Right forelimb (tissue), 1 donor: ENCODE measurements around the gene XAF1.
"Not testable (repeated sequence)": the region's sequence is repeated elsewhere in the genome, so short reads cannot be mapped to it uniquely, and the experiment has no call there.

ENCODE experiments used
- DNase-seq: peaks from one replicate; pipeline ENCODE4 v3.0.0-alpha.2; 2018

XAF1 gene

DNA sequence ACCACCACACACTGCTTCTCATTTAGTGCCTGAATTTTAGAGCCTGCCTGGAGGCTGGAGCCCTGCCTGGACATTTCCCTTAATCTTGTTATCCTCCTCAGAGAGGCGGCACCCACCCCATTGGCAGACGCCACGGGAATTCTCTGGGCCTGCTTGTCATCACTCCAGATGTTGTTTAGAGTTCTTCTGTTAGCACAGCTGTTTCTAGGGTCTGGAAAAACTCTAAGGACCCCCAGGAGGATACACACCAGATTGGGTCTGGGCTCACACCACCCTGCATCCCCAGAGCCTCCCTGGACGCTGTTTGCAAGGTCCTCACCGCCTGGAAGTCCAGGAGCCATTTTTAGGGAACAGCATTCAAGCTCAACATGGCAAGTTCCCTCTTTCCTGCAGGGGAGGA is 565 bp upstream of the XAF1 start:
- no peak for DNase-seq

DNA sequence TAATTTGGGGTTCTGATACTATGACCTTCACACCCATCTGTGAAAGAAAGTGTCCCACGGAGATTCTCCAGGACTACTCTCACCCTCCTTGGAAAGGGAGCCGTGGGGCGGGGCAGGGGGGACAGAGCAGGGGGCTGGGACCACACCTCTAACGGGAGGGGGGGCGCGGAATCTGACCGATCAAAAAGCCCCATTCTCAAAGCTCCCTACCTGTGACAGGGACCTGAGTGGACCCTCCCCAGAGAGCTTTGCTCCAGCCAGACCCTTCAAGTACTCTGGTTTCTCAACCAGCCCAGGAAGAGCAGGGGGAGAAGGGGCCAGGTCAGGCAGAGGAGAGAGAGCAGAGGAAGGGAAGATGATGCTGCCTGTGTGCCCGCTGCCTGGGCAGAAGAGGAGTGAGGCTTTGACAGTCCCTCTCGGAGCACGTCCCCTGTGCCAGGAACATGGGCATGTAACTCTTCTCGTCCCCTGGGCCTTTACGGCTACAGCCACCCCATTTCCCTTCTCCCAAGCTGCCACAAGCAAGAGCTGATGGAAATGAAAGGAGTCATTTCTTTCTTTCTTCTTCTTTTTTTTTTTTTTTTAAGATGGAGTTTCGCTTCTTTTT is 682 bp downstream of the XAF1 start:
- no peak for DNase-seq

DNA sequence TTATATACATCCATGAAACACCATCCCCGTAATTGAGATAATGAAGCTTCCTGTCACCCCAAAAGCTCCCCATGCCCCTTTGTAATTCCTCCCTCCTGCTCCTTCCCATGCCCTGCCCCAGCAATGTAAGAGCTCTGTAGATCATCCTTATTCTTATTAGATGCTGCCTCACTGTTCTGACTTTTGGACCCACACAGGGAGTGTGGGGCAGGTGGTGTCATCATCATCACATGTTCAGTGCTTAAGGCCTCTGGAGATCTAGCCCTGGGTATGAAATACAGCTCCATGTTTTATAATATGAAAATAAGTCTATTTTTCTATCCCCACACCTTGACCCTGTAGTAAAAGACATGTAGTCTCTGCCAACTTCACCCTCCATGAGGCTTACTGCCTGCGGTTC is 1.9 kb downstream of the XAF1 start:
- DNase-seq: no peak

DNA sequence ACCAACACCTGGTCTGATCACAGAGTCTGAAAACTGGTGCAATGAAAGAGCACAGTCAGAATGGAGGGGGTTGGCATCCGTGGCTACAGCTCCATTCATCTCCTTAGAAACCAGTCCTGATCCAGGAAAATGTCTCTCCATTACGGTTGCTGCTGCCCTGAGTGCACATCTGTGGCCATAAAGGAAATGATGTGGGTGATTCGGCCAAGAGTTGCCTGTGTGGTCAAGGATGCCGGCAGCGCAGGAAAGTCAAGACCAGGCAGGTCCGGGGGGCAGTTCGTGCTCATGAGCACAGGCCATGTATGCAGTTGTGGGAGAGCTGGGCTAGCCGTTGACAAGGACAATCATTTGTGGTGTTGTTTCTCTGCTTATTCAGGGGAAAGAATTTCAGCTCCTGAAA is 5.9 kb downstream of the XAF1 start:
- no peak for DNase-seq

DNA sequence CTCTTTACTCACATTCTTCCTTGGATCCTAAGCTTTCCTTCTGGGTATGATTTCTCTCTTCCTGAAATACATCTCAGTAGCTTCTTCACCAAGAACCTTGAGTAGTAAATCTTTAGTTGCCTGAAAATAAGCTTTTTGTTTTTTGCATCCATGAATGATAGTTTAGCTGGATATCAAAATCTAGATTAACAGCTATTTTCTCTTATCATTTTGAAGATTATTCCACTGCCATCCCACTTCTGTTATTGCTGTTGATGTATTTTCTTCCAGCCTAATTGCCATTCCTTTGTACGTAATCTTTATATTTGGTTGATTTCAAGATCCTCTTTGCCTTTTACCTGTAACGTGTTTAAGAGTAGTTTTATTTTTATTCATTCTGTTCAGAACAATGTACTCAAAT is 12.6 kb downstream of the XAF1 start:
- DNase-seq: no peak

DNA sequence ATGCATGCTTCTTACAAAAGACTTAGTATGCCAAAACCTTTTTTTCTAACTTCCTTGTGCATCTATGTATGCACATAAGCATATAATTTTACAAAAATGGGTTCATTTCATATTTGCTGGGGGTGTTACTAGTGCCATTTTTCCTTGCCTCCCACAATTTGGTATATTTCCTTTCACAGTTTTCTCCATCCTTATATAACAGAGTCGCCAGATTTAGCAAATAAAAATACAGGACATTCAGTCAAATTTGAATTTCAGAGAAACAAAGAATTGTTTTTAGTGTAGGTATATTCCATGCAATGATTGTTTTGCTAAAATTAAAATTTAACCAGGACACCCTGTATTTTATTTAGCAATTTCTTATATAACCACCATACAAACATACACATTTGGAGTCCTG is 16.2 kb downstream of the XAF1 start:
- DNase-seq: no peak

DNA sequence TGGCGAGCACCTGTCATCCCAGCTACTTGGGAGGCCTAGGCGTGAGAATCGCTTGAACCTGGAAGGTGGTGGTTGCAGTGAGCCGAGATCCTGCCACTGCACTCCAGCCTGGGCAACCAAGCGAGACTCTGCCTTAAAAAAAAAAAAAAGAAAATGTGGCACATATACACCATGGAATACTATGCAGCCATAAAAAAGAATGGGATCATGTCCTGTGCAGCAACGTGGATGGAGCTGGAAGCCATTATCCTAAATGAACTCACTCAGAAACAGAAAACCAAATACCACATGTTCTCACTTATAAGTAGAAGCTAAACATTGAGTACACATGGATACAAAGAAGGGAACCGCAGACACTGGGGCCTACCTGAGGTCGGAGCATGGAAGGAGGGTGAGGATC is 19.1 kb downstream of the XAF1 start:
- not testable (repeated sequence) for DNase-seq

DNA sequence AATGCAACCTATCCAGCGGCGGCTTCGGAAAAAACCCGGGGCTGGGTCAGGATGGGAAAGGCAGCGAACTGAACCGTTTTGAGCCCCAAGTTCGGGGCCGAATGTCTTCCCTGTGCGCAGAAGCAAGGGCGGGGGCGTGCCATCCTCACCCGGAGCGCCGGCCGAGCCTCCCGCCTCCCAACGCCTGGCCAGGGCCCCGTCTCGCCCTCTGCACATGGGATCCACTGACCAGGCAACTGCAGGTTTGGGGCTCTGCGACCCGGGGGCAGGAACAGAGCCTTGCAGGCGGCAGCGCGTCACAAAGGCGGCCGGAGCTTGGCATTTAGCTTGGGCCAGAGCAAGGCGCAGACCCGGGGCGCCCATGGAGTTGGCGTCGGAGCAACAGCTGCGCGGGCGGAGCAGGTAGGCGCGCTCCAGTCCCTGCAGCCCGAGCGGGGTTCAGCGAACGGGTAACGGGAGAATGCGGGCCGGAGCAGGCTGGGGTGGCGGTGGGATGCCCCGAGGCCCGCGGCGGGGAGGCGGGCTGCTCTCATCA is 20.1 kb downstream of the XAF1 start, which contains the start of gene FBXO39:
FBXO39 (plus strand) TSS at position 345 of the 535 bp plus-strand sequence. CDS start 3,654 bp downstream, outside the sequence.
- DNase-seq: no peak

DNA sequence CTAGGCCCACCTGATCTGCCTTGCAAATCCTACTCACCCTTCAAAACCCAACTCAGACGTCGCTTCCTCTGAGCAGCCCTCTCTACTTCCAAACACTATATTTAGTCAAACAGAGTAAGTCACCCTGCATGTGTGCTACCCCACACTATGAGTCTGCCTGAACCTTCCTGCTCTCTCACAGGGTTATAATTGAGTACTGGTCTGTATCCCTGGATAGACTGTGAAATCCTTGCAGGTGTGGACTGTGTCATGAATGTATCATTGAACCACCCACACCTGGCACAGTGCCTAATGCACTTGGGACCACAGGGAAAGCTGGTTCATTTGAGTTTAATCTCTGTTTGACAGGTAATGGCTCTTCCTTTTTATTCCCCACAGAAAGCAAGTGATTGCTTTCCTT is 23.6 kb downstream of the XAF1 start:
- DNase-seq: no peak

DNA sequence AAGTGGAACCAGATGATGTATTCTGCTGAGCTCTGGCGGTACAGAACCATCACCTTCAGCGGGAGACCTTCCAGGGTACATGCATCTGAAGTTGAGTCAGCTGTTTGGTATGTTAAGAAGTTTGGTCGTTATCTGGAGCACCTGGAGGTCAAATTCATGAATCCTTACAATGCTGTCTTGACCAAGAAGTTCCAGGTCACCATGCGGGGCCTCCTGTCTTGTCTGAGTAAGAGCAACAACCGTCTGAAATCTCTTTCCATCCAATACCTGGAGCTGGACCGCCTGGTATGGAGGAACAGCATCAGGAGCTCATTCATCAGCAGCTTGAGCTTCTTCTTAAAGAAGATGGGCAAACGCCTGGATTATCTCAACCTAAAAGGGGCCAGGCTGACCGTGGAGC is 24.2 kb downstream of the XAF1 start:
- DNase-seq: no peak

DNA sequence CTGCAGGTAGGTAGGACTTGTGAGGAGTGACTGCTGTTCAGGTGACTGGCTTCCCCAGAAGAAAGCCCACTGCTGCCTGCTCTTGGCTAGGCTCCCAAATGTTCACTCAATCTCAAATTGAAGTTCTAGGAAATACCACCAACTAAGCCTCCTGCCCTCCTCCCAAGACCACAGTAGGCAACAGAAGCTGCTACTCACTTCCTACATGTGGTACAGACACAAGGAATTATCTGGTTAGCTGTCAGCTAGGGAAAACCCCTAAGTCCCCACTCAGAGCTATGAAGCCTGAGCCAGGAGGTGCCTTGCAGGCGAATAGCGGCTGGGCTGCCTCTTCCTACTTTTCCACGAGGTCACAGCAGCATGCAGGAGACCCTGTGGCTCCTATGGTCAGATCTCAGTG is 25.0 kb downstream of the XAF1 start:
- DNase-seq: no peak

DNA sequence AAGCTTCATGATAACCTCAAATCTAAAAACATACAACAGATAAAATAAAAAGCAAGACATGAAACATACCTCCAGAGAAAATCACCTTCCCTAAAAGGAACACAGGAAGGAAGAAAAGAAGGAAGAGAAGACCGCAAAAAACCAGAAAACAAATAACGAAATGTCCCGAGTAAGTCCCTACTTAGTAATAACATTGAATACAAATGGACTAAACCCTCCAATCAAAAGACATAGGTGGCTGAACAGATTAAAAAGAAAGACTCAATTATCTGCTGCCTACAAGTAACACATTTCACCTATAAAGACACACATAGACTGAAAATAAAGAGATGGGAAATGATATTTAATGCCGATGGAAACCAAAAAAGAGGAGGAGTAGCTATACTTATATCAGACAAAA is 26.4 kb downstream of the XAF1 start:
- DNase-seq: no peak

DNA sequence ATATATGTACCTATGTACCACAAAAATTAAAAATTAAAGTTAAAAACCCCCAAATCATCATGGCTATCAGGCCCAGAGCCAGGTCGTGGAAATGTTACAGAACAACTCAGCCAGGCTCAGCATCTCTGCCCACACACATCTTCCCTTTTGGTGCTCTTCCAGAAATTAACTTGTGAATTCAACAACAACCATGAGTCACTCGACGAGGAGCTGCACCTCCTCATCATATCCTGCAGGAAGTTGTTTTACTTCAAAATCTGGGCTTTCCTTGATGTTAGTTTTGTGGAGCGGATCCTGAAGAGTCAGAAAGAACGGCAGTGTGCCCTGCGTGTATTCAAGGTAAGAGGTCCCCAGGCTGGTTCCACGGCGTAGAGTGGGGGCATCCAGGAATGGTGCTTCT is 30.8 kb downstream of the XAF1 start:
- DNase-seq: no peak

DNA sequence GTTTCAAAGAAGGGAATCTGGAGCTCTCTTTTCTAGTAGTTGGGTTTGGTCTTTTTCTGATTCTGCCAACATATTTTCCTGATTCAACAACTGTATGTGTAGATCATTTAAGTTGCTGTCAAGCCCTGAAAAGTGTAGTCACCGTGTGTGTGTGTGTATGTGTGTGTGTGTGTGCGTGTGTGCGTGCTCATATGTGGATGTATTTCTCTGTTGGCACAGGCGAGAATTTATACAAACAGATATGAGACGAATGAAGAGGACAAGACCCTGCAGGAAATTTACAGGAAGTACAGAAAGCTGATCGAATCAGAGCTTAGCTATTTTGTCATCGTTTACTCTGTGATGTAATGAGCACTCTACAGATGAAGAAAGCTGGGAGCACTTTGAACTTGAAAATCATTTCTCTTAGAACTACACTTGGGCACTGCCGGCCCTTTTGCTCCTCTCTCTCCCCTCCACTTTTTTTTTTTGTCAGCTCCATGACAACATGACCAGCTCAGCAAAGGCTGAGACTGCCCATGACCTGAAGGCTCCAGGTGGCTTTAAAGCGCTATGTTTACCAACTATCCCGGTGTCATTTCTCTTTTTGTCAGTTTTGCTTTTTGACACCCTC is 31.3 kb downstream of the XAF1 start:
- no peak for DNase-seq

DNA sequence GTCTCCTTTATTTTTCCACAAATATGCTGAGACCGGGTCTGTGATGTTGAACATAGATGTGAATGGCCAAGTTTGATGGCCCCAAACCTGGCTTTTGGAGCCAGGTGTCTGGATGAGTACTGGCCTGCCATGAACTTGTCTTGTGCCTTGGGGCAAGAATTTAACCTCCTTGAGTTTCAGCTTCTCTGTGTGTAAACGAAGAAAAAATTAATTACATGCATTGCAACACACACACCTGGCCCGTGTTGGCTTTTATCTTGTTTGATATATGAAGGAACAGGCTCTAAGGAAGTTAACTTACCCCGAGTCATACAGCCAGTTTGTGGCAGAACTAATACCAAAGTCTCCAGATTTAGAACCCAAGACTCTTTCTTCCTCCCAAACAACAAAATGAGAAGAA is 33.3 kb downstream of the XAF1 start:
- DNase-seq: no peak

DNA sequence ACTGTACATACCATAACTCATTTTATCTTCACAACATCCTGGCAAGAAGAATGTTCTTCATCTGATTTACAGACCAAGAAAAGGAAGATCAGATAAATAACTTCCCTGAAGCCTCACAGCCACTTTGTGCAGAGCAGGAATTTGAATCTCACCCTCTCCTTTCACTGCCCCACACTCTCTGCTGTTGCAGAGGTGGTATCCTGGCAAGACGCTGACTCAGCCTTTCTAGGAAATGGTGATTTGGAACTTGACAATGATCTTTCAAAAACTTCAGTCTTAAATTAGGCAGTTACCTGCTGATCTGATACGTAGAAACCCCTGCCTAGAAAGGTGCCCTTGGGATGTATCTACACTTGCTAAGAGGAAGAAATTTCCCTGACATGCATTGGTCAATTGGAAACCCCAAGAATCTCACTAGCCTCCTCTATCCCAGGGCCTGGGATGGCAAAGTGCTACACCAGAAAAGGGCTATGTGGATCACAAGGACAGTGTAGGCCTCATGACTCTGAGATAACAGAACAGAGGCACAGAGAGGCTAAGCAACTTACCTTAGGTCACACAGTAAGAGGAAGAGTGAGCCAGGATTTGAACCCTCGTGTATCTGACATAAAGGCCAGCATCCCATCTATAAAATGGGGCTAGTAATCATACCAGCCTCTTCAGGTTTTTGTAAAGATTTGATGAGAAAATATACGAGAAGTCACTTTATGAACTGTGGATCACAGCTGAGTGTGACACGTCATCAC is 38.1 kb downstream of the XAF1 start:
- DNase-seq: no peak

DNA sequence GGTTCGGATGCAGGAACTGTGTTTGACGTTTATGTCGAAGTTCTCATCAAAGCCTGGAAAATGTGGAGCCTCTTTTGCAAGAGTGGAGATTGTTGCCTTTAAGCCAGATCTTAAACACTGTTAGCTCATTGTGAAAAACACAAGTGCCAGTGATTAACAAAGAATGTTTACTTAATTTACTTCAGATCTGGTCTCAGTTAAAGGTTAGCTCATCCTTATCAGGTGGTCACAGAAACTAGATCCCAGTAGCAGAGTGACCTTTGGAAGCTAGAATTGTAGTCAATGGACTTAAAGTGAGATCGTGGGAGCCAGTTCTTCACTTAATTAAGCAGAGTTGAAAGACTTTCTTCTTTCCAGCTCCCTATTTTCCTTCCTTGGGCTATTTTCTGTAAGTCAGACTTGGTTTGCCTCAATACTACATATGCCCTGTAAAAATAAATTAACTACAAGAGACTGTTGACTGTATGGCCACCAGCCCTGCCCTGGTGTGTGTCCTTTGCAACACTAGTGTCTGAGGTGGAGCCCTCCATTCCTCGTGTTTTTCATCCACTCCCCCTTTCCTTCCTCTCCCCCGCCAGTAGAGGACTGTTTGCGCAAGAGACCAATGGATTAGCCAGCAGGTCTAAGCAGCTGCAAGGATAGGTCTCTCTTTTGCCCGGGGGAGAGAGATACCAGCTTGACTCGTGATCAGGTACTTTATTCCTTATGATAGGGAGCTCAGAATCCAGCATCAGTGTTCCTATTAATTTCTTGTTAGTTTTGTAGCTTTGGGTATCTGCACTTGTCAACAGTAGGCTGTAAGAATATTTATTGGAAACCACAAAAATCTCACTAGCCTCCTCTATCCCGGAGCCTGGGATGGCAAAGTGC is 40.4 kb downstream of the XAF1 start:
- DNase-seq: no peak

DNA sequence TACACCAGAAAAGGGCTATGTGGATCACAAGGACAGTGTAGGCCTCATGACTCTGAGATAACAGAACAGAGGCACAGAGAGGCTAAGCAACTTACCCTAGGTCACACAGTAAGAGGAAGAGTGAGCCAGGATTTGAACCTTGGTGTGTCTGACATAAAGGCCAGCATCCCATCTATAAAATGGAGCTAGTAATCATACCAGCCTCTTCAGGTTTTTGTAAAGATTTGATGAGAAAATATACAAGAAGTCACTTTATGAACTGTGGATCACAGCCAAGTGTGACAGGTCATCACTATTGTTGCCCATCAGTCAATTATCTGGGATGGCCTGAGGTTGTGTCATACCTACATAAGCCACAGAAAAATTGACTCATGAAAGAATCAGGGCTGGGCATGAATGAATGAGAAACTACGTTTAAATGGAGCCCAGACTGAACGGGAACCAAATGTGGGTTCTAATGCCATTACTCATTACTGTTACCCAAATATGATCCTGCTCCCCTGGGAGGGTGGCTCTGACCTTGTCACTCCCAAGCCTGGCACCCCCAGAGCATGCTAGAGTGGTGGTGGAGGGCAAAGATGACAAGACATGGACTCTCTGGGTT is 41.1 kb downstream of the XAF1 start:
- DNase-seq: no peak

DNA sequence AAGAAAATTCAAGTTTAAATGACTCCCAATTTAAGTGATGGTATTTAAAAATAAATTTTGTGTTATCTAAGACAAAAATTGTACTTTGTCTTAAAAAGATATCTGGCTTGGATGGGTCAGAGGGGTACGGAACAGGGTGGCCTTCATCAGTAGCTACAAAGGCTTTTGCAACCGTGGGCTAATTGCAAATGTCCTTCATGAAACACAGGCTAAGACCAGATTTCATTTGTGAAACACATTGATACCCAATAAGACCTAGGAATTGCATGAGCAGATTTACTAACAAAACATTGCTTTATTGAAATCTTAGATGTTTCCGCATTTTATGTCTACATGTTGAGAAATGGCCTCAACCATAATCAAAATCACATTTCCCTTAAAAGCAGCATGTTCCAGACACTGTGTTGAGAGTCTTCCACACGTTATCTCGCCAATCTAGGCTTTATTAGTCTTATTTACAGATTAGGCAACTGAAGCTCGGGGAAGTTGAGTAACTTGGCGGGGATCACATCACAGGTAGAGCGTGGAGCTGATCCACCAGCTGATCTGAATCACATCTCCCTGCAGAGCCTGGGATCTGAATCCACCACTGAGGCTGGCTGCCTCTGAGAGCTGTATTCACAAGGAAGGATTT is 42.0 kb downstream of the XAF1 start:
- DNase-seq: no peak

DNA sequence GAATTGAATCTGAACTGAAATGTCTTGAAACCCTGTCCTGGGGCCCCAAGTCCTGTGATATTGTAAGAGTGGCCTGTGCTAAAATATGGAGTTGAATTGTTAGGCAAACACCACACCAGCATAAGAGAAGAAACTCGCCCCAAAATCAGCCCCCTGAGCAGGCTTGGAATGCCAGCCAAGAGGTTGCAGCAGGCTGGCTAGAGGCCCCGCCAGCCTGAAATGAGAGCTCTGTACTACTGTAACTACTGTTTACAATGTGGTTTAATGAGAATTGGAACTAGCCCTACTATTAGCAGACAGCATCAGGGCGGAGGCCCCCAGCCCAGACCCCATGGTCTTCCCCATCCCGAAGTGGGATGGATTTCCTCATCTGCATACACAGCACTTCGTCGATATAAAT is 43.9 kb downstream of the XAF1 start:
- DNase-seq: no peak

DNA sequence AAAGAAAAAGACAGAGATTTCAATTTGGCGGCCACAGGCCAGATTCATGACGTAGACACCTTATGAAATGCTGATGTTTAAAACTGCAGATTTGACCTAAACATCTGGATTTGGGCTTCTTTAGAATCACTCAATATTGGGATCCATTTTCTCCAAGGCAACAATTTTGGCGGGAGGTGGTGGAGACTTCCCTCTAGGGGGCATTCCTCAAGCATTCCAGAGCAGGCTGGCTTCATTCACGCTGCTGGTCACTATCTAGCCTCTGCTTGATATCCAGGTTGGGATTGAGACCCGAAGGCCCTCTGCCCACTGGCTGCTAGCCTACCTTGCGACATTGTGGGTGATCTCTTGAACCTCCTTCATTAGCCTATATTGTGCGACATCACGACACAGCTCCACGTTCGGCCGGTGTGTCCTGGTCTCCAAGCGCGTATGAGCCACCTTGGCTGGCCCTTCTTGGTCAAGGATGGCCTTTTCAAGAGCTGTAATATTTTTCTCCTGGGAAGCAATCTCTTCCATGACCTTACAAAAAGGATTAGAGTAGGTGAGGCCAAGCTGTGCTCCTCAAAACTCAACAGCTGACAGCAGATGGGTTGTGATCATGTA is 44.7 kb downstream of the XAF1 start:
- DNase-seq: no peak

DNA sequence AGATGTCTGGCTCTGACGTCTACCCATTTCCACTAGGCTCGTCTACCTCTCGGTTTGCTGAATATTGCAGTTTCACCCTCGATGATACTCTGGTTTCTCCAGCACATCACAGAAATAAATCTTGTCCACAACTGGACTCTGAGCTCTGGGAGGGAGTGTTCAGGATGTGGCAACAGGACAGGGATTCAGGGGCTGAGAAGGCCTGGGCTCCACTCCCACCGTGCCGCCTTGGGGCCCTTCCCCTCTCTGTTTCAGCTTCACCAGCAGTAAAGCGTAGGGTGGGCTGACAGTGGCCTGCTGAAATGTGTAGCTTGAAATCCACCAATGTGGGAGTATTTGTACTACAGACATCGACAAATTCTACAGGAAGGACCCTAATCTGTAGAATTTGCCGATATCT is 55.7 kb downstream of the XAF1 start:
- no peak for DNase-seq
